Ovary (tissue), 3 donors: Measurements from ENCODE around the gene TDP1.

Experiments used
- EP300 ChIP-seq: sonication (generic); formaldehyde crosslinking; IDR thresholded peaks from one replicate; pipeline ENCODE4 v1.6.1; 2017; ENCODE audit warnings: antibody characterized with exemption
- POLR2A ChIP-seq: fragments of 450-650 bp; IDR thresholded peaks from one replicate; pipeline ENCODE4 v1.6.1; 2017; ENCODE audit warnings: antibody characterized with exemption, mild to moderate bottlenecking, moderate library complexity
- TF ChIP-seq, protein P1 (sequence below), 3 donors: fragments of 450-650 bp in 2 of 3; fragments of 200-600 bp in 1 of 3; IDR thresholded peaks; one replicate each; pipeline versions ENCODE4 v1.5.1 to v1.8.0; 2016 to 2022; ENCODE audit warnings: antibody characterized with exemption in 3 of 3, mild to moderate bottlenecking in 1 of 3
- donor health status: DM: no; HTN: no; CAD: no.

DNA sequence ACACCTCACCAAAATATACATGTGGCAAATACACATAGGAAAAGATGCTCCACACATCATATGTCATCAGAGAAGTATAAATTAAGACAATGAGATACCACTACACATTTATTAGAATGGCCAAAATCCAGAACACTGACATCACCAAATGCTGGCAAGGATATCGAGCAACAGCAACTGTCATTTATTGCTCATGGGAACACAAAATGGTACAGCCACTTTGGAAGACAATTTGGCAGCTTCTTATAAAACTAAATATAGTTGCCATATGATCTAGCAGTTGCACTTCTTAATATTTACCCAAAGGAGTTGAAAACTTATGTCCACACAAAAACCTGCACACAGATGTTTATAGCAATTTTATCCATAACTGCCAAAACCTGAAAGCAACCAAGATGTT lies 99.1 kb downstream of the TDP1 start:
- TF ChIP-seq, protein P1, sequence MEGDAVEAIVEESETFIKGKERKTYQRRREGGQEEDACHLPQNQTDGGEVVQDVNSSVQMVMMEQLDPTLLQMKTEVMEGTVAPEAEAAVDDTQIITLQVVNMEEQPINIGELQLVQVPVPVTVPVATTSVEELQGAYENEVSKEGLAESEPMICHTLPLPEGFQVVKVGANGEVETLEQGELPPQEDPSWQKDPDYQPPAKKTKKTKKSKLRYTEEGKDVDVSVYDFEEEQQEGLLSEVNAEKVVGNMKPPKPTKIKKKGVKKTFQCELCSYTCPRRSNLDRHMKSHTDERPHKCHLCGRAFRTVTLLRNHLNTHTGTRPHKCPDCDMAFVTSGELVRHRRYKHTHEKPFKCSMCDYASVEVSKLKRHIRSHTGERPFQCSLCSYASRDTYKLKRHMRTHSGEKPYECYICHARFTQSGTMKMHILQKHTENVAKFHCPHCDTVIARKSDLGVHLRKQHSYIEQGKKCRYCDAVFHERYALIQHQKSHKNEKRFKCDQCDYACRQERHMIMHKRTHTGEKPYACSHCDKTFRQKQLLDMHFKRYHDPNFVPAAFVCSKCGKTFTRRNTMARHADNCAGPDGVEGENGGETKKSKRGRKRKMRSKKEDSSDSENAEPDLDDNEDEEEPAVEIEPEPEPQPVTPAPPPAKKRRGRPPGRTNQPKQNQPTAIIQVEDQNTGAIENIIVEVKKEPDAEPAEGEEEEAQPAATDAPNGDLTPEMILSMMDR (IDR thresholded peaks at IDR 0.05): no peak
- TF ChIP-seq POLR2A (no peak), EP300 (no peak)
